GM18520 (cell line): ENCODE measurements around the gene IGF1R.
"Not testable (repeated sequence)": the region's sequence is repeated elsewhere in the genome, so short reads cannot be mapped to it uniquely, and the experiment has no call there.

Experiments used
- ATAC-seq: cut with Tn5 transposase; IDR thresholded peaks from one replicate; pipeline ENCODE4 v1.9.1; 2021; ENCODE audit not compliant: unreplicated experiment

Gene IGF1R

DNA sequence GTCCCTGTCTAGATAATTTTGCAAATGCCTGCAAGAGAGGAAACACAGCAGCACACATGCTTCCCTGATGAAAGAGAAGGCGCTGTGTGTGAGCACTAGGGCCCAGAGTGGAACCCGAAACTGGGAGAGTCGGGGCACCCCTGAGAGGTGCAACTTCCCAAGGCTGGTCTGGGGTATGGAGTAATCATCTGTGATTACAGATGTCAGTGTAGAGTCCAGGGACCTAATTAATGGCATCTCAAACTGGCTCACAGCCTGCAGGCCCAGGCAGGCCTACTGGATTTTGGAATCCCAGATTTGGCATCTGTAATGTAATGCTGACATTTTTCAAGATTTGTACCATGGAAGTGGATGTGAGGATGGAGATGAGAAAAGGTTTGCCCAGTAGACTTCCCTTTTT, 329.8 kb downstream of the IGF1R start:
- ATAC-seq: no peak

DNA sequence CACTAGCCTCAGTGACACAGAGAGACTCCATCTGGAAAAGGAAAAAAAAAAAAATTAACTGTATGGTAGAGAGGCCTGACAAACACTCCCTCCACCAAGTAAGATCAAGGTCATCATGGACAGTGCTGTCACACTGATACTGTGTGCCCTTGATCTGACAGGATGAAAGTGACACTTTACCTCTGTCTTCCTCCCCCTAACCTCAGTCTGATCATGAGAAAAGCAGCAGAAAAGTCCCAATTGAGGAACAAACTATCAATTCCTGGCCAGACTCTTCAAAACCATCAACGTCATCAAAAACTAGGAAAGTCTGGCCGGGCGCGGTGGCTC, 332.5 kb downstream of the IGF1R start:
- no peak for ATAC-seq

DNA sequence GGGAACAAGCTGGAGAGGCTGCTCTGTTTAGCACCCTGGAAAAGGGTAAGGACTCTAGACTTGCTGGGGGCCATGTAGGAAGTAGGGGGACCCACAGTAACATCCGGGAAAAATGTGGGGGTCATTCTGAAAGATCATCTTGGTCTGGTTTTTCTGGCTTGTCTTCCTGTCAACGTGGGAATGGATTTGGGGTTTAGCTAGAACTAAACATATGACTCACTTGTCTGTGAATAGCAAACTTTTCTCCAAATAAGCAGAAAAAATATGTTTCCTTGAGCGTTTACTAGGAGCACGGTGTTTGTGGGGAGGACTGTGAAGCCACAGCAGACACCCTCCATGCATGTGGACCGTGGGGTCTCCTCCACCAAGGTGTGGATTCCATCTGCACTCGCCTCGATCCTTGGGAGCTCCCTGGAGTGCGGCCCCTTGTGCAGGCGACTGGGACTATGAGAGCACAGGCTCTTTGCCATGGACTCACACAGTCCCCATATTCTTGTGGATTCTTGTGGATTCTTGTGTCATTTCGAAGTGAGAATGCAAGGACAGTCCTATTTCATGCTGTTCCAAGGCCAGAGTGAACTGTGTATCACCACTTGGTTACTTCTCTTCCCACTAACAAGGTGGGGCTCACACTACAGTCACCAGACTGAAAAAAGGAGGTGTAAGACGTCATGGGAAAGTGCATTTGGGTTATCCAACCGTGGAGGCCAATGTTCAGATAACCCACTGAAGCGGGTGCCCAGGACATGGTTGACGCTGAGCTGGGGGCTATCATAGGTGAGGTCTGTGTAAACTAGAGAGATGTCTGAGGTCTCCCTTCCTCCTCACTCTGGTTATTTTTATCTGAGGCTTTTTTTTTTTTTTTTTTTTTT, 333.7 kb downstream of the IGF1R start:
- no peak for ATAC-seq

DNA sequence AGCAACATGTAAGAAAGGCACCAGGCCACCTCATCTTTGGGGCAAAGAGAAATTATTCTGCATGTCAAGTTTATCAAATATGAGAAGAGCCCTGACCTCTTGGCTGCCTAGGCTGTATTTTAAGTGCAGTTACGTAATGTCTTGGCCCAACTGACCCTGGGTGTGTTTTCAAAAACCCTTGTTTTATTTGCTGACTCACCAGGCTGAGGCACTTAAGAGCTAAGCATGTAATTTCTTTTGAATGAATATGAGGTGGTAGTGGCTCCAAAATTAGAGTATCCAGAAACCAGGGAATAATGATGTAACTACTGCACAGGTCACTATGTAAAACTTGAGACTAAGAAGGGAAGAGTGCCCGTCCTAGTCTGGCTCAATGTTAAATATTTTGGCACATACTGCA, 335.0 kb downstream of the IGF1R start:
- no peak for ATAC-seq

DNA sequence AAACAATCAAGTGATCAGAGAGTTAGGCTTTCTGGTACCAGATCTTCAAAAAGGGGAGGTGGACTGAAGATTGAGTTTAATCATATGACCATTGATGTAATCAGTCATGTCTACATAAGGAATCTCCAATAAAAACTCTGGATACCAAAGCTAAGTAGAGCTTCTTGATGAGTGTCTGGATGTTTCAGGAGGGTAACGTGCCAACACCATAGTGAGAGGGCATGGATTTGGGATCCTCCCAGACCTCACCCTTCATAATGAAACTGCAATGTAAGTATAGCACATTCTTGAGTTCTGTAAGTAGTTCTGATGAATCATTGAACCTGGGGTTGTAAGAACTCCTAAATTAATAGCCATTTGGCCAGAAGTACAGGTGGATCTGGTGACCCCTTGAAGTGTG, 337.9 kb downstream of the IGF1R start:
- ATAC-seq: no peak

DNA sequence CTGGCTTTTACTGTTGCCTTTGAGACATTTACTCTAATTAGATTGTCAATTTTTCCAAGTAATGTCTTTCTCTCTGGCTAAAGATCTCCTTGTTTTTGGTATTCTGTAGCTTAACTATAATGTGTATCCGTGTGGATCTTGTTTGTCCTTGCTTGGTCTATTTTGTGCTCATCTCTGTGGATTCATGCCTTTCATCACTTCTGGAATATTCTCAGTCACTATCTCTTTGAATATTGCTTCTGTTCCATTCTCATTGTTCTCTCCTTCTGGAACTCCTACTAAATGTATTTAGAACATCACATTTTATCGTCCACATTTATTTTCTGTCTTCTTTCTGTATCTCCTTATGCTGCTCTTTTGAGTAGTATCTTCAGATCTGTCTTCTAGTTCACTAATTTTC, 346.6 kb downstream of the IGF1R start:
- no peak for ATAC-seq

DNA sequence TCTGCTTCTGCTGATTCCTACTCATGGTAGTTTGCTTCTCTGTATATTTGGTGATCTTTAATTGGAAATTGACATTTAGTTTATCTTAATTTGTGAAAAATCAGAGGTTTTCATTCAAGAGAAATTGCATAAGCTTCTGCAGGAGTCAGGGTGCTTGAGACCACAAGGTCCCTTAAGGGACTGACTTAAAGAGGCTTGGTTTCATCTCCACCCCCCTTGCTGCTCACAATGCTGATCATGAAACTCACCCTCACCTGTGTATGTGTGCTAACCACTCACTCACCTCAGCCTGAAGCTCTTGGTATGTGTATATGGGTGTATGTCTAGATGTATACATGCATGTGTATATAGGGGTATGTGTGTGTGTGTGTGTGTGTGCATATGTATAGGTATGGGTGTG, 347.8 kb downstream of the IGF1R start:
- ATAC-seq: no peak

DNA sequence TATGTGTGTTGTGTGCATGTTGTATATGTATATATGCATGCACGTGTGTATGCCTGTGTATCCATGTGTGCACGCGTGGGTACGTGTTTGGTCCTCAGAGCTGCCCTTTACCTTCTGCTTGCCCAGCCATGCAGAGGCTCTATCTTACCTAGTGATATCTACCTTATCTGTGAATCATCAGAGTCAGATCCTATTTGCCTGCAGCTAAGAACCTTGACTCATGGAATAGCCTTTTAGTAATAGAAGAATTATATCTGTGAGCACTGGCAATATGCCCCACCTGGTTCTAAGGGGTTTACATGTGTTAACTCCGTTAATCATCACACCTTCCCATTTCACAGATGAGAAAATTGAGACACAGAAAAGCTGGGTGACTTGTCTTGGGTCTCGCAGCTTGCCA, 348.3 kb downstream of the IGF1R start:
- ATAC-seq: no peak

DNA sequence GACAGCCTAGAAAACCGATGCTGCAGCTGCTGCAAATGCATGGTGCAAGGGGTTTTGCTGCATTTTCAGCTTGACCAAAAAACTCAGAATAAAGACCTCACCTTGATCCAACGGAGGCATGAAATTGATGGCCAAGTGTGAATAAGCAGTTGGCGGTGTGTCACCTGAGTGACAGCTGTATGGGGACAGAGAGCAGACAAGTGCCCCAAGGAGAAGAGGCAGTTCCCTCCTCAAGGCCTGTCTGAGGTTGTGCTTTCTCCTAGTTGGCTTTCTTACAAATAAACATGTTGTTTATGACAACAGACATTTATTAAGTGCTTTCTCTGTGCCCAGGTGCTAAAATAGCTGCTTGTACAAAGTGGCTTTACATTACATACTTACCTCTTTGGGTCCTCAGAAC, 349.0 kb downstream of the IGF1R start:
- no peak for ATAC-seq

DNA sequence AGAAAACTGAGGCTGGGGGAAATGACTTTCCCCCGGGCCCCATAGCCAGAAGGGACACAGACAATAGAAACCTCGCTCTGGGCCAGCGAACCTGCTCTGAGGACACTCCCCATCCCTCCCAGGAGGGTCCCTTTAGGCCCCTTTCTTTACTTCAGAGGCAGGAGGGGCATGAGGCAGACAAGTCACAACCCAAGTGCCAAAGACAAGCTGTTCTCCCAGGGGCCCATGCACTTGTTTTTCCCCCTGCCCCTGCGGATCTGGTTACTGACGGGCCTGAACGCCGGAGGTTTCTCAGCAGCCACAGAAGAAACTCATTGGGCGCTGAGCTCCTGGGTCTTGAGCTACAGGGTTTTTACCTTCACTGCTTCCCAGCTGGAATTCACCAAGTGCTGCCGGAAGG, 349.4 kb downstream of the IGF1R start:
- ATAC-seq: no peak

DNA sequence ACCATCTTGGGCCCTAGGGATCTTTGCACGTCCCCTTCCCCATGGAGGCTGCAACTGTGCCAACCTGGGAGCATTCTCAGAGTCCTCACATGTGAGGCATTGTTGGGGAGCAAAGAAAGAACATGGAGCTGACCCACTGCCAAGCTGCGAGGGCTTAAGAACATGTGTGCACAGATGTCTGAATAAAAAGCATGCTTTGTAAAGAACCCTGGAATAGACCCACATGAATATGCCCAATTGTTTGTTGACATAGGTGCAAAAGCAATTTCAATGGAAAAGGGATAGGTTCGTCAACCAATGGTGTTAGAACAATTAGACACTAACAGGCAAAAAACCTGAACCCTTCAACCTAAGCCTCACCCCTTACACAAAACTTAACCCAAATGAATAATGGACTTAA, 349.9 kb downstream of the IGF1R start:
- ATAC-seq: no peak

DNA sequence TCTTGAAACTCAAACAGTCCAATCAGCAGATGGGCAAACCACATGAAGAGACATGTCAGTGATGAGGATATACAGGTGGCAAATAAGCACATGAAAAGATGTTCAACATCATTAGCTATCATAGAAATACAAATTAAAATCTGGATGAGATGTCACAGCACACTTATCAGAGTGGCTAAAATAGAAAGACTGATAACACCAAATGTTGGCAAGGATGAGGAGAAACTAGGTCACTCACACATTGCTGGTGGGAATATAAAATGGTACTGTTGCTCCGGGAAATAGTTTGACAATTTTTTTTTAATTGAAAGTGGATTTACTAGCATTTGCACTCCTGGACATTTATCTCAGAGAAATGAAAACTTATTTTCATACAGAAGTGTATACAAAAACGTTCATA, 350.9 kb downstream of the IGF1R start:
- ATAC-seq: no peak

DNA sequence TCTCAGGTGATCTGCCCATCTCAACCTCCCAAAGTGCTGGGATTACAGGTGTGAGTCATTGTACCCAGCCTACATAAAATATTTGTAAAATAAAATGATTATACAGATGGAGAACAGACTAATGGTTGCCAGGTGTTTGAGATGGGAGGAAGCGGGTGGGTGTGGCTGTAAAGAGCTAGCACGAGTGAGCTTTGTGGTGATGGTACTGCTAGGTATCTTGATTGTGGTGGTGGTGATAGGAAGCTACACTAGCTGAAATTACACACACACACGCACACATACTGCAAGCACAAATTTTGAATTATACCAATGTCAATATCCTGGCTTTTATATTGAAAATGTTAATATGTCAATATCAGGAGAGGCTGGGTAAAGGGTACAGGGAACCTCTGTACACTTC, 353.9 kb downstream of the IGF1R start:
- no peak for ATAC-seq

DNA sequence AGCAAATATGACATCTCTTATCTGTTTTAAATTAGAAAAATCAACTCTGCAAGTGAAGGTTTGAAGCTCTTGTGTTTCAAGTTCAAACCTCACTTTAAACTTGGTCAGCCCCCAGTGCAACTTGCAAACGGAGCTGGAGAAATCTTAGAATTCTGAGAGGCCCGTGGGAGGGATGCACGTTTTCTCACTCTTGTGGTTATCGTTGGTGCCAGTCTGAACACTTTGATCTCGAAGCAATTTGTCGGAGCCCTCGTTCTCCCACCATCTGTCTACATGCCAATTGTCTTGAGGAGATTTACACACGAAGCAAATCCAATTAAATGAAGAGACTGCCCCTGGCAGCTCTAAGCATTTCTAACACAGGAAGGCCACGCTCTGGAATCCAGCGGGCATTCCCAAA, 355.0 kb downstream of the IGF1R start:
- not testable (repeated sequence) for ATAC-seq

DNA sequence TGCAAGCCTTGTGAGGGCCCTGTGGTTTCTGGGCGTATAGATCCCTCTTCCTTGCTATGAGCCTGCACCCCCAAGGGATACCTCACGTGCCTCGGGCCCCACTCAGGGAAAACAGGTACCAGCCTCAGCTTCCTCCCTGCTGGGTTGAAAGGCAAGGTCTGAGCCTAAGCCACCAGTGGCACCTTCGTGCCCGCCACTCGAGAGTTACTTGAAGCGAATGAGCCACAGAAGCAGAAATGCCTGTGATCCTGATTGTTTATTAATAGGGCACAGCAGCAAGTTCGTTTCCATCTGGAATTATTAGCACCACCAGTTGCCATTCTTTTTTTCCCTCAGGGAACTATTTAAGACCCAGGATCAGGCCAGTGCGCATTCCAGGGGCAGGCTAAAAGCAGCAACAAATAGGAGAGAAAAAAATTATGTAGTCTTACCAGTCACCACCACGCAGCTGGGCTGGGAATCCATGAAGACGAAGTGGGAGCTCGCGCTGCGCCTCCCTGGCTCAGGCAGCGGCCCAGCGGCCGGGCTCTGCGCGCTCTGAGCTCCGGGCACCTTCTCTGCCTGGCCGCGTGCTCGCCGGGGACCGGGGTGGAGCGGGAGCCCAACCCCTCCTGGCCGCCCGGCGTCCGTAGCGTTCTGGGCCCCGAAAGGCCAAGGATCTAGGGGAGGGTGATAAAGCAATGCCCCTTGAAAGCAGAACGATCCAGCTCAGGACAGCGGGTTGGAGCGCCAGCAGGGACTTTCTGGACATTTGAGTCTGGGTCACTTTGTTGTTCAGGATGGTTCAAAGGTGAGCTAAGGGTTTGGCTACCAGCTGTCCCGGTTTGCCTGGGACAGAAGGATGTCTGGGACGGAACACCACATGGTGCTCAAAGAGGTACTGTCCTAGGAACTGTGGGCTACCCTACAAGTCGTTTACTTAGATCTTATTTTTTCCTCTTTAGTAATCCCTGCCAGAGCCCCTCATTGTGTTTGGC, 356.9 kb downstream of the IGF1R start:
- ATAC-seq: not testable (repeated sequence)

DNA sequence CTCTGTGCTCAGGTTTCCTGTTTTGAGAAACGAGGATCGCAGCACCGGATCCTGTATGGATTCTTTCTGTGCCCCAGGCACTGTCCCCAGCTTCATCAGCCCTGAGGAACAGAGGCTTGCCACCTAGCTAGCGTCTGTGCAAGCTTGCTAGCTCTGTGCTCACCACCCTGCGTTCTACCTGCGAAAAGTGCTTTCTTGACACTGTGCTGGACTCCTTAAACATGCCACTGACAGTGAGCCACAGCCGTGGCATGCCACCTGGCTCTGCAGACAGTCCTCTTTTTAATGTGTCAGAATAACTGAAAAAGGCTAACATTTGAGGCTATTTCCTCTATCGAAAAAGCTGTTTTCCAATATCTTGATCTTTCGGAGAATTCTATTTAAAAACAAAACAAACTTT, 357.8 kb downstream of the IGF1R start:
- no peak for ATAC-seq

DNA sequence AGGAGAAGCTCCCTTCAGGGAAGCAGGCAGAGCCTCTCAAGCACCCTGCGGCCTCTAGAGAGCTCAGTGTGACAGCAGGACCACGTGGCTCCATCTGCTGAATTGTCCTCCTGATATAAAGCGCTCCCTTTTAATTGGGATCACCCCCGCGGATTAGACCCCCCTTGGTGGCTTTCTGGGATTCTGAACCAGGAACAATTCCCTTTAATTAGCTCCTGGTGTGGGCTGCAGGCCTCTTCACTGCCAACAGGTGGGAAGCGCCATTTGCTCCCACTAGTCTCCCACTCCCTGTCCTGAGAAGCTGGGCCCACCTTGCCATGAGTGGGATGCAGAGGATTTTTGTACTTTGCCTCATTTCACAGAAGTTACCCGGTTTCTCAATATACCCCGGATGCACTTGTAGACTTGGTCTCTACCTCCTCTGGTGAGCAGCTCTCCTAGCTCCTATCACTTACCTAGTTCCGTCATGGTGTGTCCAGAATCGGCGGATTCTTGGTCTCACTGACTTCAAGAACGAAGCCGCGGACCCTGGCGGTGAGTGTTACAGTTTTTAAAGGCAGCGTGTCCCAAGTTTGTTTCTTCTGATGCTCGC, 358.7 kb downstream of the IGF1R start:
- no peak for ATAC-seq

DNA sequence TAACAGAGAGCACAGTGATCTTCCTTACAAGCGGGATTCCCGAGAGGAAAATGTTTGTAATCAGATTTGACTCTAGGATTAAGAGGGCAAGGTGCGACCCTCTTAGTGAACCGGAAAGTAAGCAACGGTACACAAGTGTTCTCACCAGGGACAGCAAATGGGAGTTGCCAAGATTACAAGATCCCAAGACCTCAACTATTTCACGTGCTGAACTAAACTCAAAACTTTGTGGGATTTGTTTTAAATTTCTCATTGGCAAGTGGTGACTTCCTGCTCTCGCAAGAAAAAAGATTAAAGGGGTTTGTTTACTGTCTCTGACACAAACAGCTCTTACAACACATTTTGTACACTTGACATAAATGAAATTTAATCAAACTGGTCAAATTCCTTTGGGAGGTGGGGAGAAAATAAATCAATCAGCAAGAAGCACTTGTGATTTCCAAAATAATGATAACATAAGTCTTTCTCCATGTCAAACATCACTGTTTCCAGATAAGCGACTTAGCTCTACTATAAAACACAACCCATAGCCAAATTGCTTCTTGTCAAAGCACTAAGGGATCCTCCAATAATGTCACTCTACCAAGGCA, 361.5 kb downstream of the IGF1R start:
- no peak for ATAC-seq

DNA sequence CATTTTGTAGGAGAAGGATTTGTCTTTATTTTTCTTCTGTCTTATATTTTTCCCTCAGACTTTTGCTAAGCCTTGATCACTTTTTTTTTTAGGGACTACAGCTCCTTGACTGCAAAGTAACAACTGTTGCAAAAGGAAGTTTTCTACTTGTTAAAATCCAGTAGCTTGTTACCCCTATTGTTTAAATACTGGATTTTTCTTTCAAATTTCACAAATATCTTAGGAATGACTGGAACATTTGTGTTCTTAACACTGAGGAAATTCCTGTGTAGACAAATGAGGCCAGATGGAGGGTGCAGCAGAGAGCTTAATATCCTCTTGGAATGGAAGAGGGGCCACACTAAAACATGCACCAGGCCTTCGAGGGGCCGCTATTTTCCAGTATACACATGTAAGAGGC, 362.4 kb downstream of the IGF1R start:
- ATAC-seq: no peak
